Uterus (tissue), 4 donors: Measurements from ENCODE around the gene PLPP1. TPM values are rescaled to one million over a fixed set of nuclear protein-coding genes. Genes with fewer than 3 reads are reported as not detected.

ENCODE experiments used
- DNase-seq, 2 donors: peaks; one replicate each; pipeline ENCODE4 v3.0.0-alpha.2; 2019 to 2020
- H3K27ac ChIP-seq, 2 donors: fragments of 200-600 bp; sonication (generic); 1 replicate in 1 of 2; 2 replicates in 1 of 2; pipeline ENCODE4 v1.5.1; 2016 to 2018
- H3K27me3 ChIP-seq, 2 donors: fragments of 200-600 bp; sonication (generic); one replicate each; pipeline ENCODE4 v1.5.1; 2018 to 2019; ENCODE audit warnings: control low read depth in 1 of 2
- H3K36me3 ChIP-seq, 2 donors: fragments of 200-600 bp; sonication (generic); one replicate each; pipeline ENCODE4 v1.5.1; 2019; ENCODE audit warnings: control low read depth in 1 of 2
- H3K4me1 ChIP-seq, 2 donors: fragments of 200-600 bp; sonication (generic); one replicate each; pipeline ENCODE4 v1.5.1; 2018 to 2019; ENCODE audit warnings: control low read depth in 1 of 2
- H3K4me3 ChIP-seq, 2 donors: fragments of 200-600 bp; sonication (generic); 1 replicate in 1 of 2; 2 replicates in 1 of 2; pipeline ENCODE4 v1.5.1; 2018 to 2019; ENCODE audit warnings: mild to moderate bottlenecking in 1 of 2
- H3K9me3 ChIP-seq, 2 donors: fragments of 200-600 bp; sonication (generic); one replicate each; pipeline ENCODE4 v1.5.1; 2019; ENCODE audit warnings: control low read depth in 1 of 2
- POLR2A ChIP-seq, 2 donors: fragments of 450-650 bp; IDR thresholded peaks; one replicate each; pipeline ENCODE4 v1.6.1; 2016; ENCODE audit warnings: antibody characterized with exemption in 2 of 2, mild to moderate bottlenecking in 1 of 2, moderate library complexity in 1 of 2
- intact Hi-C: fragments of 100-400 bp; cut with DNase I; formaldehyde crosslinking; loops from one replicate; pipeline ENCODE4 v1.15.1; 2023; ENCODE audit warnings: low total_unique reads
- total RNA-seq, 4 donors: library from RNA; depleted of rRNA in 3 of 4; stranded (reverse); fragments of >200 nt in 3 of 4; gene quantifications; one replicate each; pipeline versions ENCODE4 v1.1.0 to v1.2.4, GENCODE V29; 2014 to 2023
- TF ChIP-seq, protein P1 (sequence below), 4 experiments: fragments of 200-600 bp in 2 of 4; fragments of 450-650 bp in 2 of 4; sonication (generic) in 2 of 4; IDR thresholded peaks; one replicate each; pipeline ENCODE4 v1.5.1; 2016 to 2019; ENCODE audit warnings: antibody characterized with exemption in 4 of 4, mild to moderate bottlenecking in 2 of 4, moderate library complexity in 1 of 4
- donor health status: DM: yes; HTN: yes; CAD: no.

PLPP1 gene
- total RNA-seq, 4 donors from 2014 or later = 83.4 to 297 (median 175) TPM

DNA sequence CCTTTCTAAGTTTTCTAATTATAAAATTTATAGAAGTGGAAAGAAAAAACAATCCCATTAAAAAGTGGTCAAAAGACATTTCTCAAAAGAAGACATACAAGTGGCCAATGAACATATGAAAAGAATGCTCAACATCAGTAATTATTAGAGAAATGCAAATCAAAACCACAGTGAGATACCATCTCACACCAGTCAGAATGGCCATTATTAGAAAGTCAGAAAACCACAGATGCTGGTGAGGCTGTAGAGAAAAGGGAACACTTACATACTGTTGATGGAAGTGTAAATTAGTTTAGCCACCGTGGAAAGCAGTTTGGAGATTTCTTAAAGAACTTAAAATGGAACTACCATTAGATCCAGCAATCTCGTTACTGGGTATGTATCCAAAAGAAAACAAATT, 23.7 kb upstream of the PLPP1 start:
- no peak overlapping the region for H3K4me3 ChIP-seq
- no peak overlapping the region for H3K27ac ChIP-seq
- no peak for TF ChIP-seq POLR2A (IDR thresholded peaks at IDR 0.05)
- TF ChIP-seq, protein P1, sequence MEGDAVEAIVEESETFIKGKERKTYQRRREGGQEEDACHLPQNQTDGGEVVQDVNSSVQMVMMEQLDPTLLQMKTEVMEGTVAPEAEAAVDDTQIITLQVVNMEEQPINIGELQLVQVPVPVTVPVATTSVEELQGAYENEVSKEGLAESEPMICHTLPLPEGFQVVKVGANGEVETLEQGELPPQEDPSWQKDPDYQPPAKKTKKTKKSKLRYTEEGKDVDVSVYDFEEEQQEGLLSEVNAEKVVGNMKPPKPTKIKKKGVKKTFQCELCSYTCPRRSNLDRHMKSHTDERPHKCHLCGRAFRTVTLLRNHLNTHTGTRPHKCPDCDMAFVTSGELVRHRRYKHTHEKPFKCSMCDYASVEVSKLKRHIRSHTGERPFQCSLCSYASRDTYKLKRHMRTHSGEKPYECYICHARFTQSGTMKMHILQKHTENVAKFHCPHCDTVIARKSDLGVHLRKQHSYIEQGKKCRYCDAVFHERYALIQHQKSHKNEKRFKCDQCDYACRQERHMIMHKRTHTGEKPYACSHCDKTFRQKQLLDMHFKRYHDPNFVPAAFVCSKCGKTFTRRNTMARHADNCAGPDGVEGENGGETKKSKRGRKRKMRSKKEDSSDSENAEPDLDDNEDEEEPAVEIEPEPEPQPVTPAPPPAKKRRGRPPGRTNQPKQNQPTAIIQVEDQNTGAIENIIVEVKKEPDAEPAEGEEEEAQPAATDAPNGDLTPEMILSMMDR (IDR thresholded peaks at IDR 0.05) = no peak
- no peaks in the 10 kb centered on the region for H3K4me1 ChIP-seq
- DNase-seq = no peak
- H3K36me3 ChIP-seq = no peaks in the 10 kb centered on the region
- intact Hi-C loops = no loop called here
- H3K27me3 ChIP-seq = no peaks in the 10 kb centered on the region
- no peaks in the 10 kb centered on the region for H3K9me3 ChIP-seq

DNA sequence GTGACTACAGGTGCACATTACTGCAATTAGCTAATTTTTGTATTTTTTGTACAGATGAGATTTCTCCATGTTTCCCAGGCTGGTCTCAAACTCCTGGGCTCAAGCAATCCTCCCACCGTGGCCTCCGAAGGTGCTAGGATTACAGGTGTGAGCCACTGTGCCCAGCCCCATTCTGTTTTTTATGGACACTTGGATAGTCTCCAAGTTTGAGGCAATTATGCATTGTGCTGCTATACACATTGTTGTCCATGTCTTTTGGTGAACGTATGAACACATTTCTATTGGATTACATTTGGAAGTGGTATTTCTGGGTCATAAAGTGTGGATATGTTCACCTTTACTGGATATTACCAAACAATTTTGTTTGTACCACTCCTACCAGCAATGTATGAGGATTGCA, 22.4 kb upstream of the PLPP1 start:
- Histone ChIP-seq H3K9me3 (no peaks in the 10 kb centered on the region), H3K27ac (no peak overlapping the region), H3K27me3 (no peaks in the 10 kb centered on the region), H3K4me3 (no peak overlapping the region), H3K36me3 (no peaks in the 10 kb centered on the region), H3K4me1 (no peaks in the 10 kb centered on the region)
- no peak for DNase-seq
- TF ChIP-seq, protein P1 (IDR thresholded peaks at IDR 0.05) = no peak
- no peak for TF ChIP-seq POLR2A (IDR thresholded peaks at IDR 0.05)
- intact Hi-C loops = no loop called here

DNA sequence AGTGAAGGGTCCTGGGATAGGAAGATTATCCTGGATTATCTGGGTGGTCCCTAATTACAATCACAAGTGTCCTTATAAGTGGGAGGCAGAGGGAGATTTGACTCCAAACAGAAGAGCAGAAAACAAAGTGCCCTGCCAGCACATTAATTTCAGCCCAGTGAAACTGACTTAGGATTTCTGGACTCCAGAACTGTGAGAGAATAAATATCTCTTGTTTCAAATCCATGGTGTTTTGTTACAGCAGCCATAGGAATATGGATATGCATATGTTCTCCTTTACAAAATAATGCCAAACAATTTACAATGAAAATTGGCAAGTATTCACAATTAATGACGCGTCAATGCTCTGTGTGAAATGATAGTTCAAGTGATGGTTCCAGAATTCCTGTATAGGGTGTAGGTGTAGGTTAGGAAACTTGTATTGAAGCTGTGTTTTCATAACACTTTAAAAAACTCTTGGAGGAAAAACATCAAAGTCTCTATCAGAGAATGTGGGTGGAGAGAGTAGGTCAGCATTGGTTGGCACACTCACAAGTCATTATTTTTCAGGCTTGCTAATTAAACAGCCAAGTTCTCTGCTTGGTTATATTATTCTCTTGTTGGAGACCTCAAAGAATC, 19.9 kb upstream of the PLPP1 start:
- DNase-seq = no peak
- Histone ChIP-seq H3K9me3 (no peaks in the 10 kb centered on the region), H3K4me1 (no peaks in the 10 kb centered on the region), H3K4me3 (no peak overlapping the region), H3K27me3 (no peaks in the 10 kb centered on the region), H3K36me3 (no peaks in the 10 kb centered on the region), H3K27ac (peak overlapping the region in 1 of 2 donors; percentile 63)
- intact Hi-C loops = no loop called here
- TF ChIP-seq POLR2A (IDR thresholded peaks at IDR 0.05) = no peak
- TF ChIP-seq, protein P1 (IDR thresholded peaks at IDR 0.05) = no peak

DNA sequence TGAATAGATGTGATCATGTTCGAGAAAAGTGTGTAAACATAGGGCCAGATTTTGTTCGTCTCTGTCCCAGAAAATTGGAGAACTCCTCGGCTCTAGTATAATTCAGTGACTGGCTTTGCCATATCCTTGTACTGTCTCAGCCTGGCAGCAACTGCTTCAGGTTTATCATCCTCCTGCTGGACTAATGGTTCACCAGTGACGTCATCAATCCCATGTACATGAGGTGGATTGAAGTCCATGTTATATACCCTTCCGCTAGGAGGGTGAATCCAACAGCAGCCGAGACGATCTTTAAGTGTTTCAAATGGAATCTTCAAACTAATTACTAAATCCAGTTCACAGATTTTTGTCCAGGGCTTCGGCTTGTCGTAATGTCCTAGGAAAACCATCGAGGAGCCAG, 17.1 kb upstream of the PLPP1 start:
- H3K9me3 ChIP-seq = no peaks in the 10 kb centered on the region
- no peak overlapping the region for H3K4me3 ChIP-seq
- no peak overlapping the region for H3K27ac ChIP-seq
- H3K36me3 ChIP-seq = no peaks in the 10 kb centered on the region
- TF ChIP-seq, protein P1 (IDR thresholded peaks at IDR 0.05) = no peak
- no peak for DNase-seq
- H3K4me1 ChIP-seq = no peaks in the 10 kb centered on the region
- intact Hi-C loops = no loop called here
- H3K27me3 ChIP-seq = no peaks in the 10 kb centered on the region

DNA sequence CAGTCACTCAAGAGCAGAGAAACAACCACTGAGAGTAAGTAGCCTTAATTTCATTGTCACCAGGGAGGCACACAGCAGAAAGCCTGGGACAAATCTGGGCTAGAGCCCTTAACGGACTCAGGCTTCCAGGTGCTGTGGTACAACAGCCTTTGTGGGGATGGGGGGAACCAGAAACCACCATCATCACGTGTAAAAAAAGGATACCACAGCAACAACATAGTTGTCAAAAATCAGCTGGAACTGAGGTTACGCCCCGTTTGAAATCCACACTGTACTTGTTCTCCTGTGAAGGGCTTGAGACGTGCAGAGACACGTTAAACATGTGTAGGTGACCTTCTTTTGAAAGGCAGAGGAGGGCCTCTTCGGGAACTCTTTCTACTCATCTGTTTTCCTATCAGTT, 16.6 kb upstream of the PLPP1 start:
- TF ChIP-seq, protein P1 (IDR thresholded peaks at IDR 0.05) = no peak
- no peak for TF ChIP-seq POLR2A (IDR thresholded peaks at IDR 0.05)
- Histone ChIP-seq H3K27me3 (no peaks in the 10 kb centered on the region), H3K4me1 (no peaks in the 10 kb centered on the region), H3K4me3 (no peak overlapping the region), H3K36me3 (no peaks in the 10 kb centered on the region), H3K9me3 (no peaks in the 10 kb centered on the region), H3K27ac (no peak overlapping the region)
- intact Hi-C loops = no loop called here
- DNase-seq = no peak
